Duodenal mucosa (tissue), 2 donors: ENCODE data around the gene RHOBTB1.

Experiments used
- H3K27ac ChIP-seq: one replicate; pipeline ENCODE4 v1.7.0; 2013; ENCODE audit warnings: low read depth, low read length
- H3K27me3 ChIP-seq, 2 donors: one replicate each; pipeline ENCODE4 v1.7.0; 2013; ENCODE audit warnings: low read length in 2 of 2, control low read depth in 1 of 2; ENCODE audit not compliant: insufficient read depth in 2 of 2, control insufficient read depth in 1 of 2
- H3K36me3 ChIP-seq, 2 donors: one replicate each; pipeline ENCODE4 v1.7.0; 2013; ENCODE audit warnings: low read length in 2 of 2, control low read depth in 1 of 2; ENCODE audit not compliant: insufficient read depth in 2 of 2, control insufficient read depth in 1 of 2
- H3K4me1 ChIP-seq, 2 donors: one replicate each; pipeline ENCODE4 v1.7.0; 2013; ENCODE audit warnings: low read length in 2 of 2, control low read depth in 1 of 2; ENCODE audit not compliant: insufficient read depth in 2 of 2, control insufficient read depth in 1 of 2
- H3K4me3 ChIP-seq, 2 donors: one replicate each; pipeline ENCODE4 v1.7.0; 2013; ENCODE audit warnings: low read length in 2 of 2, low read depth in 1 of 2
- H3K9ac ChIP-seq, 2 donors: one replicate each; pipeline ENCODE4 v1.7.0; 2013; ENCODE audit warnings: low read length in 2 of 2, low read depth in 1 of 2
- H3K9me3 ChIP-seq, 2 donors: one replicate each; pipeline ENCODE4 v1.7.0; 2013; ENCODE audit warnings: low read length in 2 of 2, control low read depth in 1 of 2; ENCODE audit not compliant: control insufficient read depth in 1 of 2

Gene RHOBTB1

GRCh38 chr10:60942788-60943315 is 1.1 kb downstream of the RHOBTB1 start:
- Histone ChIP-seq H3K36me3 (no peaks in the 10 kb centered on the region), H3K4me1 (peaks cover 14% of the 10 kb centered on the region in 2 donors), H3K27me3 (no peaks in the 10 kb centered on the region), H3K9ac (peak overlapping the region; percentile 75 to 86), H3K9me3 (no peaks in the 10 kb centered on the region), H3K27ac (peak overlapping the region; percentile 95), H3K4me3 (peak overlapping the region; percentile 76 to 86)

- Histone ChIP-seq H3K4me1 (peaks cover 14% of the 10 kb centered on the region in 2 donors), H3K27me3 (no peaks in the 10 kb centered on the region), H3K27ac (no peak overlapping the region), H3K9me3 (no peaks in the 10 kb centered on the region), H3K4me3 (peak overlapping the region; percentile 76 to 86), H3K36me3 (no peaks in the 10 kb centered on the region), H3K9ac (no peak overlapping the region)
These were observed 1.7 kb downstream of the RHOBTB1 start for GRCh38 chr10:60942134-60942787.

- no peak overlapping the region for H3K27ac ChIP-seq
These were observed 3.5 kb downstream of the RHOBTB1 start for GRCh38 chr10:60940446-60940845.

GRCh38 chr10:60937784-60938654 is 6.0 kb downstream of the RHOBTB1 start:
- H3K36me3 ChIP-seq: no peaks in the 10 kb centered on the region
- H3K9ac ChIP-seq: no peak overlapping the region
- H3K4me1 ChIP-seq: peaks cover 3 to 7% of the 10 kb centered on the region in 2 donors
- H3K27ac ChIP-seq: no peak overlapping the region
- no peak overlapping the region for H3K4me3 ChIP-seq
- no peaks in the 10 kb centered on the region for H3K9me3 ChIP-seq
- no peaks in the 10 kb centered on the region for H3K27me3 ChIP-seq

More at GRCh38 chr10:60940446-60940845, 3.5 kb downstream of the RHOBTB1 start:
- Histone ChIP-seq H3K4me3 (no peak overlapping the region), H3K9ac (no peak overlapping the region), H3K27me3 (no peaks in the 10 kb centered on the region), H3K4me1 (peaks cover 14% of the 10 kb centered on the region in 2 donors), H3K9me3 (no peaks in the 10 kb centered on the region), H3K36me3 (no peaks in the 10 kb centered on the region)

GRCh38 chr10:60937022-60937421 is 7.0 kb downstream of the RHOBTB1 start:
- Histone ChIP-seq H3K27me3 (no peaks in the 10 kb centered on the region), H3K27ac (no peak overlapping the region), H3K9me3 (no peaks in the 10 kb centered on the region), H3K4me1 (no peaks in the 10 kb centered on the region), H3K4me3 (no peak overlapping the region), H3K36me3 (no peaks in the 10 kb centered on the region), H3K9ac (no peak overlapping the region)

- no peak overlapping the region for H3K9ac ChIP-seq
- no peaks in the 10 kb centered on the region for H3K4me1 ChIP-seq
- no peak overlapping the region for H3K27ac ChIP-seq
- H3K9me3 ChIP-seq: no peaks in the 10 kb centered on the region
- H3K4me3 ChIP-seq: no peak overlapping the region
- no peaks in the 10 kb centered on the region for H3K27me3 ChIP-seq
- no peaks in the 10 kb centered on the region for H3K36me3 ChIP-seq
These were observed 9.5 kb downstream of the RHOBTB1 start for GRCh38 chr10:60934215-60935175.

- Histone ChIP-seq H3K4me1 (no peaks in the 10 kb centered on the region), H3K9me3 (no peaks in the 10 kb centered on the region), H3K27me3 (no peaks in the 10 kb centered on the region), H3K4me3 (no peak overlapping the region), H3K36me3 (no peaks in the 10 kb centered on the region), H3K27ac (no peak overlapping the region), H3K9ac (no peak overlapping the region)
These were observed 11.2 kb downstream of the RHOBTB1 start for GRCh38 chr10:60932756-60933155.

- Histone ChIP-seq H3K4me1 (no peaks in the 10 kb centered on the region), H3K9me3 (no peaks in the 10 kb centered on the region), H3K9ac (no peak overlapping the region), H3K27me3 (no peaks in the 10 kb centered on the region), H3K36me3 (no peaks in the 10 kb centered on the region), H3K4me3 (no peak overlapping the region), H3K27ac (no peak overlapping the region)
These were observed 13.7 kb downstream of the RHOBTB1 start for GRCh38 chr10:60930237-60930636.

GRCh38 chr10:60921633-60922032 is 22.4 kb downstream of the RHOBTB1 start:
- H3K9ac ChIP-seq: no peak overlapping the region
- H3K9me3 ChIP-seq: no peaks in the 10 kb centered on the region
- no peaks in the 10 kb centered on the region for H3K27me3 ChIP-seq
- no peaks in the 10 kb centered on the region for H3K4me1 ChIP-seq
- H3K36me3 ChIP-seq: no peaks in the 10 kb centered on the region
- no peak overlapping the region for H3K27ac ChIP-seq
- H3K4me3 ChIP-seq: no peak overlapping the region
